ENCODE measurements around the gene CCDC15. TPM values are rescaled to one million over a fixed set of nuclear protein-coding genes. Genes with fewer than 3 reads are reported as not detected.

The CCDC15 gene
- total and polyA plus RNA-seq, 2 experiments from 2014 or later: 2.9 to 3.3 TPM

GRCh38 chr11:125005491-125005890 is 51.5 kb downstream of the CCDC15 start:
- no peak for DNase-seq (ENCODE audit: low spot score)
- H3K27ac ChIP-seq (ENCODE audit: low read depth): no peak overlapping the region
- H3F3A ChIP-seq (replicated peaks; ENCODE audit: low read depth): no peaks in the 10 kb centered on the region
- H2AFZ ChIP-seq: no peak overlapping the region
- H3K9me2 ChIP-seq (ENCODE audit: insufficient read depth): no peaks in the 10 kb centered on the region
- no peak overlapping the region for H3K4me3 Mint-ChIP-seq
- no peaks in the 10 kb centered on the region for H3K27me3 ChIP-seq (ENCODE audit: insufficient read depth)
- H3K4me1 Mint-ChIP-seq: no peaks in the 10 kb centered on the region
- no peaks in the 10 kb centered on the region for H3K4me1 ChIP-seq (ENCODE audit: insufficient read depth)
- no peaks in the 10 kb centered on the region for H3K9me3 Mint-ChIP-seq
- no peaks in the 10 kb centered on the region for H3K27me3 Mint-ChIP-seq (ENCODE audit: insufficient read depth, low read depth, poor library complexity)
- no peak for TF ChIP-seq CTCF (conservative IDR thresholded peaks at IDR 0.05; ENCODE audit: low read depth in 2 of 2)
- no peak overlapping the region for H3K4me2 ChIP-seq
- H3K4me3 ChIP-seq: no peak overlapping the region
- H3K36me3 ChIP-seq (ENCODE audit: insufficient read depth): no peaks in the 10 kb centered on the region
- no peaks in the 10 kb centered on the region for H4K20me1 ChIP-seq (replicated peaks; ENCODE audit: insufficient read depth)
- no peak overlapping the region for H3K27ac Mint-ChIP-seq
- no peaks in the 10 kb centered on the region for H3K36me3 Mint-ChIP-seq (ENCODE audit: low read depth)
- no peaks in the 10 kb centered on the region for H3K79me2 ChIP-seq (replicated peaks; ENCODE audit: insufficient read depth)
- ATAC-seq: no peak

DNA sequence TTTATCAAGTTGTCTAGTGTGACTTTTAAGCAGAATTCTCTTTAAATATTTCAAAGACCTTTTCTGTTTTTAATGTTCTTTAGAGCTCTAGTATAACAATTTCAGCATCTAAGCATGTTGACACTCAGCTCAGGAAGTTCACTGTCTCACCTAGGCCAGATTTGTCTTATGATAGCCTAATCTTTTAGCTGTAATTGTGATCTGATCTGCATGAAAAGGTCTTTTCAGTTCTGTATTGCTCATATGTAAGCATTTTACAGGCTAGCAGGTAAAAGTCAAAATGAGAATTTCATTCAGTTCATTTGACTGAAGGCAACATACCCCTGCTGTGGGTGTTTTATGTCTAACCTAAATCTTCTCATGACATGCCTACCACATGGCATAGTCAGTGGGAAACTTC is 62.4 kb downstream of the CCDC15 start:
- no peak overlapping the region for H3K4me3 ChIP-seq
- TF ChIP-seq, protein P1, sequence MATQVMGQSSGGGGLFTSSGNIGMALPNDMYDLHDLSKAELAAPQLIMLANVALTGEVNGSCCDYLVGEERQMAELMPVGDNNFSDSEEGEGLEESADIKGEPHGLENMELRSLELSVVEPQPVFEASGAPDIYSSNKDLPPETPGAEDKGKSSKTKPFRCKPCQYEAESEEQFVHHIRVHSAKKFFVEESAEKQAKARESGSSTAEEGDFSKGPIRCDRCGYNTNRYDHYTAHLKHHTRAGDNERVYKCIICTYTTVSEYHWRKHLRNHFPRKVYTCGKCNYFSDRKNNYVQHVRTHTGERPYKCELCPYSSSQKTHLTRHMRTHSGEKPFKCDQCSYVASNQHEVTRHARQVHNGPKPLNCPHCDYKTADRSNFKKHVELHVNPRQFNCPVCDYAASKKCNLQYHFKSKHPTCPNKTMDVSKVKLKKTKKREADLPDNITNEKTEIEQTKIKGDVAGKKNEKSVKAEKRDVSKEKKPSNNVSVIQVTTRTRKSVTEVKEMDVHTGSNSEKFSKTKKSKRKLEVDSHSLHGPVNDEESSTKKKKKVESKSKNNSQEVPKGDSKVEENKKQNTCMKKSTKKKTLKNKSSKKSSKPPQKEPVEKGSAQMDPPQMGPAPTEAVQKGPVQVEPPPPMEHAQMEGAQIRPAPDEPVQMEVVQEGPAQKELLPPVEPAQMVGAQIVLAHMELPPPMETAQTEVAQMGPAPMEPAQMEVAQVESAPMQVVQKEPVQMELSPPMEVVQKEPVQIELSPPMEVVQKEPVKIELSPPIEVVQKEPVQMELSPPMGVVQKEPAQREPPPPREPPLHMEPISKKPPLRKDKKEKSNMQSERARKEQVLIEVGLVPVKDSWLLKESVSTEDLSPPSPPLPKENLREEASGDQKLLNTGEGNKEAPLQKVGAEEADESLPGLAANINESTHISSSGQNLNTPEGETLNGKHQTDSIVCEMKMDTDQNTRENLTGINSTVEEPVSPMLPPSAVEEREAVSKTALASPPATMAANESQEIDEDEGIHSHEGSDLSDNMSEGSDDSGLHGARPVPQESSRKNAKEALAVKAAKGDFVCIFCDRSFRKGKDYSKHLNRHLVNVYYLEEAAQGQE (IDR thresholded peaks at IDR 0.05; ENCODE audit: unreplicated experiment): no peak
- TF ChIP-seq, protein P2, sequence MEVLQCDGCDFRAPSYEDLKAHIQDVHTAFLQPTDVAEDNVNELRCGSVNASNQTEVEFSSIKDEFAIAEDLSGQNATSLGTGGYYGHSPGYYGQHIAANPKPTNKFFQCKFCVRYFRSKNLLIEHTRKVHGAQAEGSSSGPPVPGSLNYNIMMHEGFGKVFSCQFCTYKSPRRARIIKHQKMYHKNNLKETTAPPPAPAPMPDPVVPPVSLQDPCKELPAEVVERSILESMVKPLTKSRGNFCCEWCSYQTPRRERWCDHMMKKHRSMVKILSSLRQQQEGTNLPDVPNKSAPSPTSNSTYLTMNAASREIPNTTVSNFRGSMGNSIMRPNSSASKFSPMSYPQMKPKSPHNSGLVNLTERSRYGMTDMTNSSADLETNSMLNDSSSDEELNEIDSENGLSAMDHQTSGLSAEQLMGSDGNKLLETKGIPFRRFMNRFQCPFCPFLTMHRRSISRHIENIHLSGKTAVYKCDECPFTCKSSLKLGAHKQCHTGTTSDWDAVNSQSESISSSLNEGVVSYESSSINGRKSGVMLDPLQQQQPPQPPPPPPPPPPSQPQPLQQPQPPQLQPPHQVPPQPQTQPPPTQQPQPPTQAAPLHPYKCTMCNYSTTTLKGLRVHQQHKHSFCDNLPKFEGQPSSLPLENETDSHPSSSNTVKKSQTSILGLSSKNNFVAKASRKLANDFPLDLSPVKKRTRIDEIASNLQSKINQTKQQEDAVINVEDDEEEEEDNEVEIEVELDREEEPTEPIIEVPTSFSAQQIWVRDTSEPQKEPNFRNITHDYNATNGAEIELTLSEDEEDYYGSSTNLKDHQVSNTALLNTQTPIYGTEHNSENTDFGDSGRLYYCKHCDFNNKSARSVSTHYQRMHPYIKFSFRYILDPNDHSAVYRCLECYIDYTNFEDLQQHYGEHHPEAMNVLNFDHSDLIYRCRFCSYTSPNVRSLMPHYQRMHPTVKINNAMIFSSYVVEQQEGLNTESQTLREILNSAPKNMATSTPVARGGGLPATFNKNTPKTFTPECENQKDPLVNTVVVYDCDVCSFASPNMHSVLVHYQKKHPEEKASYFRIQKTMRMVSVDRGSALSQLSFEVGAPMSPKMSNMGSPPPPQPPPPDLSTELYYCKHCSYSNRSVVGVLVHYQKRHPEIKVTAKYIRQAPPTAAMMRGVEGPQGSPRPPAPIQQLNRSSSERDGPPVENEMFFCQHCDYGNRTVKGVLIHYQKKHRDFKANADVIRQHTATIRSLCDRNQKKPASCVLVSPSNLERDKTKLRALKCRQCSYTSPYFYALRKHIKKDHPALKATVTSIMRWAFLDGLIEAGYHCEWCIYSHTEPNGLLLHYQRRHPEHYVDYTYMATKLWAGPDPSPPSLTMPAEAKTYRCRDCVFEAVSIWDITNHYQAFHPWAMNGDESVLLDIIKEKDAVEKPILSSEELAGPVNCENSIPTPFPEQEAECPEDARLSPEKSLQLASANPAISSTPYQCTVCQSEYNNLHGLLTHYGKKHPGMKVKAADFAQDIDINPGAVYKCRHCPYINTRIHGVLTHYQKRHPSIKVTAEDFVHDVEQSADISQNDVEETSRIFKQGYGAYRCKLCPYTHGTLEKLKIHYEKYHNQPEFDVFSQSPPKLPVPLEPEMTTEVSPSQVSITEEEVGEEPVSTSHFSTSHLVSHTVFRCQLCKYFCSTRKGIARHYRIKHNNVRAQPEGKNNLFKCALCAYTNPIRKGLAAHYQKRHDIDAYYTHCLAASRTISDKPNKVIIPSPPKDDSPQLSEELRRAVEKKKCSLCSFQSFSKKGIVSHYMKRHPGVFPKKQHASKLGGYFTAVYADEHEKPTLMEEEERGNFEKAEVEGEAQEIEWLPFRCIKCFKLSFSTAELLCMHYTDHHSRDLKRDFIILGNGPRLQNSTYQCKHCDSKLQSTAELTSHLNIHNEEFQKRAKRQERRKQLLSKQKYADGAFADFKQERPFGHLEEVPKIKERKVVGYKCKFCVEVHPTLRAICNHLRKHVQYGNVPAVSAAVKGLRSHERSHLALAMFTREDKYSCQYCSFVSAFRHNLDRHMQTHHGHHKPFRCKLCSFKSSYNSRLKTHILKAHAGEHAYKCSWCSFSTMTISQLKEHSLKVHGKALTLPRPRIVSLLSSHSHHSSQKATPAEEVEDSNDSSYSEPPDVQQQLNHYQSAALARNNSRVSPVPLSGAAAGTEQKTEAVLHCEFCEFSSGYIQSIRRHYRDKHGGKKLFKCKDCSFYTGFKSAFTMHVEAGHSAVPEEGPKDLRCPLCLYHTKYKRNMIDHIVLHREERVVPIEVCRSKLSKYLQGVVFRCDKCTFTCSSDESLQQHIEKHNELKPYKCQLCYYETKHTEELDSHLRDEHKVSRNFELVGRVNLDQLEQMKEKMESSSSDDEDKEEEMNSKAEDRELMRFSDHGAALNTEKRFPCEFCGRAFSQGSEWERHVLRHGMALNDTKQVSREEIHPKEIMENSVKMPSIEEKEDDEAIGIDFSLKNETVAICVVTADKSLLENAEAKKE (CRISPR knock-in tag; IDR thresholded peaks at IDR 0.05): no peak
- TF ChIP-seq JUNB (IDR thresholded peaks at IDR 0.05; ENCODE audit: unreplicated experiment): no peak
- no peak for TF ChIP-seq ZNF331 (CRISPR knock-in tag; IDR thresholded peaks at IDR 0.05; ENCODE audit: low read depth)
- no peak for TF ChIP-seq CREB1 (CRISPR knock-in tag; IDR thresholded peaks at IDR 0.05; ENCODE audit: low read depth)
- no peak for TF ChIP-seq EZH2 (IDR thresholded peaks at IDR 0.05; ENCODE audit: low read depth, unreplicated experiment)
- no peak for TF ChIP-seq STAT1 (IDR thresholded peaks at IDR 0.05; ENCODE audit: unreplicated experiment)
- TF ChIP-seq CTCF (conservative IDR thresholded peaks at IDR 0.05; ENCODE audit: low read depth in 2 of 2): no peak

More for the DNA sequence above, 62.4 kb downstream of the CCDC15 start:
- Histone ChIP-seq H3K4me1 (ENCODE audit: insufficient read depth) (no peaks in the 10 kb centered on the region), H3F3A (replicated peaks; ENCODE audit: low read depth) (no peaks in the 10 kb centered on the region), H2AFZ (no peak overlapping the region), H3K79me2 (replicated peaks; ENCODE audit: insufficient read depth) (no peaks in the 10 kb centered on the region), H3K27ac (ENCODE audit: low read depth) (no peak overlapping the region), H3K36me3 (ENCODE audit: insufficient read depth) (no peaks in the 10 kb centered on the region), H3K27me3 (ENCODE audit: insufficient read depth) (no peaks in the 10 kb centered on the region), H4K20me1 (replicated peaks; ENCODE audit: insufficient read depth) (no peaks in the 10 kb centered on the region), H3K9me2 (ENCODE audit: insufficient read depth) (no peaks in the 10 kb centered on the region), H3K4me2 (no peak overlapping the region)
- no peak for DNase-seq (ENCODE audit: low spot score)
- Mint-ChIP-seq H3K4me1 (no peaks in the 10 kb centered on the region), H3K36me3 (ENCODE audit: low read depth) (no peaks in the 10 kb centered on the region), H3K27me3 (ENCODE audit: insufficient read depth, low read depth, poor library complexity) (no peaks in the 10 kb centered on the region), H3K4me3 (no peak overlapping the region), H3K27ac (no peak overlapping the region), H3K9me3 (no peaks in the 10 kb centered on the region)
- no peak for ATAC-seq
